Brain microvascular endothelial cell (primary cell): ENCODE measurements around the gene MARK3.

Experiments
- DNase-seq: peaks from one replicate; pipeline ENCODE4 v3.0.0-alpha.2; 2020
- H3K27ac ChIP-seq: fragments of 250-450 bp; sonication (Bioruptor Pico); 2 replicates; pipeline ENCODE4 v1.5.1; 2020; ENCODE audit warnings: mild to moderate bottlenecking, moderate library complexity
- H3K27me3 ChIP-seq: fragments of 250-450 bp; sonication (Bioruptor Pico); replicated peaks from 2 replicates; pipeline ENCODE4 v1.5.1; 2020; ENCODE audit warnings: mild to moderate bottlenecking
- H3K36me3 ChIP-seq: fragments of 250-450 bp; sonication (Bioruptor Pico); replicated peaks from 2 replicates; pipeline ENCODE4 v1.5.1; 2020; ENCODE audit warnings: mild to moderate bottlenecking
- H3K4me3 ChIP-seq: 2 replicates; pipeline ENCODE4 v1.5.1; 2011; ENCODE audit warnings: low read depth, mild to moderate bottlenecking, control low read depth, low read length, moderate library complexity
- in situ Hi-C: cut with HindIII; loops from 2 replicates; pipeline ENCODE4 v1.10.0; 2017; ENCODE audit warnings: low sequenced_read_pairs, low pct_ligation_motif_present
- TF ChIP-seq, protein P1 (sequence below): IDR thresholded peaks from 2 replicates; pipeline ENCODE4 v1.5.1; 2011; ENCODE audit warnings: low read depth, mild to moderate bottlenecking, moderate library complexity, low read length, control low read depth, inconsistent platforms; ENCODE audit errors: missing control alignments

The MARK3 gene

GRCh38 chr14:103512701-103513611 is 127.7 kb downstream of the MARK3 start:
- in situ Hi-C loops: no loop called here
- H3K36me3 ChIP-seq: peaks cover 33% of the 10 kb centered on the region
- H3K27ac ChIP-seq: no peak overlapping the region

GRCh38 chr14:103514596-103515421 is 129.6 kb downstream of the MARK3 start:
- Histone ChIP-seq H3K27ac (no peak overlapping the region), H3K4me3 (no peak overlapping the region), H3K36me3 (peaks cover 18% of the 10 kb centered on the region), H3K27me3 (no peaks in the 10 kb centered on the region)
- TF ChIP-seq, protein P1, sequence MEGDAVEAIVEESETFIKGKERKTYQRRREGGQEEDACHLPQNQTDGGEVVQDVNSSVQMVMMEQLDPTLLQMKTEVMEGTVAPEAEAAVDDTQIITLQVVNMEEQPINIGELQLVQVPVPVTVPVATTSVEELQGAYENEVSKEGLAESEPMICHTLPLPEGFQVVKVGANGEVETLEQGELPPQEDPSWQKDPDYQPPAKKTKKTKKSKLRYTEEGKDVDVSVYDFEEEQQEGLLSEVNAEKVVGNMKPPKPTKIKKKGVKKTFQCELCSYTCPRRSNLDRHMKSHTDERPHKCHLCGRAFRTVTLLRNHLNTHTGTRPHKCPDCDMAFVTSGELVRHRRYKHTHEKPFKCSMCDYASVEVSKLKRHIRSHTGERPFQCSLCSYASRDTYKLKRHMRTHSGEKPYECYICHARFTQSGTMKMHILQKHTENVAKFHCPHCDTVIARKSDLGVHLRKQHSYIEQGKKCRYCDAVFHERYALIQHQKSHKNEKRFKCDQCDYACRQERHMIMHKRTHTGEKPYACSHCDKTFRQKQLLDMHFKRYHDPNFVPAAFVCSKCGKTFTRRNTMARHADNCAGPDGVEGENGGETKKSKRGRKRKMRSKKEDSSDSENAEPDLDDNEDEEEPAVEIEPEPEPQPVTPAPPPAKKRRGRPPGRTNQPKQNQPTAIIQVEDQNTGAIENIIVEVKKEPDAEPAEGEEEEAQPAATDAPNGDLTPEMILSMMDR: no peak
- in situ Hi-C loops: no loop called here
- no peak for DNase-seq

More at GRCh38 chr14:103512701-103513611, 127.7 kb downstream of the MARK3 start:
- no peak for DNase-seq
- TF ChIP-seq, protein P1: peak; percentile 6
- H3K4me3 ChIP-seq: no peak overlapping the region
- H3K27me3 ChIP-seq: no peaks in the 10 kb centered on the region

- TF ChIP-seq, protein P1: no peak
Observed at GRCh38 chr14:103516426-103517173, 131.4 kb downstream of the MARK3 start.

DNA sequence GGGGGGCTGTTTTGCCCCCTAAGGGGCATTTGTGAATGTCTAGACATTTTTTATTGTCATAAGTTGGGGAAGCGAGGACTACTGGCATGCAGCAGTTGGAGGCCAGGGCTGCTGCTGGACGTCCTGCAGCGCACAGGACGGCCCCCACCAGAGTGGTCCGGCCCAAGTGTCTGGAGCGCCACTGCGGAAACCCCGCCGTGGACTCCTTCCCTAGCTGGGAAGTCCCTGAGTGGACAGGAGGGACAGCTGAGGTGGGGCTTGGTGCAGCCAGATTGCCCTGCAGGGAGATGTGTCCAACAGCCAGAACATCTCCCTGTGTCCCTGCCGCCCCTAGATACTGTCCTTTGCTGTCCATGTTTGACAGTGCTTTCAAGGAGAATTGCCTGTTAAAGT is 132.0 kb downstream of the MARK3 start:
- no peak overlapping the region for H3K4me3 ChIP-seq
- TF ChIP-seq, protein P1: no peak
- H3K27me3 ChIP-seq: peaks cover 2% of the 10 kb centered on the region
- H3K36me3 ChIP-seq: peaks cover 6% of the 10 kb centered on the region
- in situ Hi-C loops: no loop called here
- no peak overlapping the region for H3K27ac ChIP-seq
- DNase-seq: no peak

More at GRCh38 chr14:103516426-103517173, 131.4 kb downstream of the MARK3 start:
- no peak overlapping the region for H3K27ac ChIP-seq
- H3K4me3 ChIP-seq: no peak overlapping the region
- DNase-seq: no peak
- in situ Hi-C loops: no loop called here
- no peaks in the 10 kb centered on the region for H3K27me3 ChIP-seq
- peaks cover 9% of the 10 kb centered on the region for H3K36me3 ChIP-seq

GRCh38 chr14:103517721-103518421 is 132.7 kb downstream of the MARK3 start:
- Histone ChIP-seq H3K4me3 (no peak overlapping the region), H3K27me3 (peaks cover 6% of the 10 kb centered on the region), H3K36me3 (no peaks in the 10 kb centered on the region), H3K27ac (no peak overlapping the region)
- in situ Hi-C loops: no loop called here
- TF ChIP-seq, protein P1: no peak
- no peak for DNase-seq
